Lung (tissue), 12 donors: ENCODE results near the gene ZNF503. TPM values are rescaled to one million over a fixed set of nuclear protein-coding genes. Genes with fewer than 3 reads are reported as not detected.

Source experiments
- ATAC-seq: fragments of 200-7000 bp; cut with Tn5 transposase; one replicate; pipeline ENCODE4 v1.9.1; 2020; ENCODE audit warnings: moderate number of reproducible peaks; ENCODE audit not compliant: insufficient read depth, low FRiP score
- DNase-seq, 3 donors: peaks; one replicate each; pipeline ENCODE4 v3.0.0-alpha.2; 2013 to 2017
- H3K27ac ChIP-seq, 2 donors: one replicate each; pipeline ENCODE4 v1.5.1; 2013; ENCODE audit warnings: mild to moderate bottlenecking in 2 of 2, moderate library complexity in 2 of 2, control low read depth in 1 of 2, inconsistent platforms in 1 of 2, low read depth in 1 of 2, low read length in 1 of 2
- H3K27me3 ChIP-seq, 3 donors: one replicate each; pipeline ENCODE4 v1.5.1; 2013; ENCODE audit warnings: low read length in 2 of 3; ENCODE audit not compliant: control insufficient read depth in 3 of 3, insufficient read depth in 3 of 3
- H3K36me3 ChIP-seq, 4 donors: one replicate each; pipeline ENCODE4 v1.5.1; 2013; ENCODE audit warnings: low read length in 4 of 4, mild to moderate bottlenecking in 1 of 4, moderate library complexity in 1 of 4; ENCODE audit not compliant: control insufficient read depth in 4 of 4, insufficient read depth in 4 of 4
- H3K4me1 ChIP-seq, 5 donors: one replicate each; pipeline ENCODE4 v1.5.1; 2013; ENCODE audit warnings: low read length in 5 of 5, mild to moderate bottlenecking in 2 of 5, moderate library complexity in 1 of 5; ENCODE audit not compliant: control insufficient read depth in 5 of 5, insufficient read depth in 5 of 5
- H3K4me3 ChIP-seq: one replicate; pipeline ENCODE4 v1.5.1; 2013; ENCODE audit warnings: mild to moderate bottlenecking, control low read depth, moderate library complexity
- H3K9ac ChIP-seq, 2 donors: one replicate each; pipeline ENCODE4 v1.5.1; 2013; ENCODE audit warnings: low read length in 2 of 2, control low read depth in 1 of 2; ENCODE audit not compliant: insufficient read depth in 1 of 2
- H3K9me3 ChIP-seq, 4 donors: one replicate each; pipeline ENCODE4 v1.5.1; 2013; ENCODE audit warnings: low read length in 3 of 4, mild to moderate bottlenecking in 1 of 4, moderate library complexity in 1 of 4; ENCODE audit not compliant: control insufficient read depth in 4 of 4, insufficient read depth in 3 of 4
- WGBS, 2 donors: extraction: QIAGEN DNeasy Blood & Tissue Kit; methylation state at CpG; one replicate each; pipeline ENCODE4 v1.1.7; 2013; 5-methylcytosine and 5-hydroxymethylcytosine counted together
- polyA plus RNA-seq, 2 donors: library from polyadenylated mRNA; stranded (reverse); fragments of 200-250 nt; gene quantifications; one replicate each; pipeline ENCODE4 v1.2.1, GENCODE V29; 2013
- total RNA-seq, 2 donors: library from RNA; depleted of rRNA in 1 of 2; stranded (reverse); fragments of >200 nt in 1 of 2; gene quantifications; one replicate each; pipeline ENCODE4 v1.2.1, GENCODE V29; 2014 to 2021
- TF ChIP-seq, protein P1 (sequence below): IDR thresholded peaks from 2 replicates; pipeline ENCODE4 v1.5.1; 2012; ENCODE audit warnings: mild to moderate bottlenecking; ENCODE audit errors: control extremely low read depth, extremely low read depth
- donor health status: control.
- donor health status: control.
- donor health status: Bipolar disorder and iron deficiency.
- donor health status: healthy.
- donor health status: DM: yes; HTN: yes; CAD: no.

Gene ZNF503
- total and polyA plus RNA-seq, 4 donors: 11.7 to 37.8 (median 28.4) TPM

DNA sequence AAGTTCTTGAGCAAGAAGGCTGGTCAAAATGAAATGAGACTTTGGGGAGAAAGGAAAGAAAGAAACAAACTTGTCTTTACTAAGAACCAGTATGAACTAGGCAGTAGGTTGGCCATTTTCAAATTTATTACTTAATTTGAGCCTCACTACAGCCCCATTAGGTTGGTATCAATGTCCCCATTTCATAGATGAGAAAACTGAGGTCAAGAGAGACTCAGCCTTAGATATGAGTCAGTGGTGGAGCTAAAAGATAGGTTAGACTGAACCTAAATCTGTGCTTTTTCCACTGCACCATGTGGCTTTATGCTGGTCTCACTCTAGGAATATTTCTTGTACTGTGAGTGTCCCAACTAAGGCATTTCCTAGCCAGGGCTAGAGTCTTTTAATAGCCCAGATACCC is 8.8 kb downstream of the ZNF503 start:
- no peak for ATAC-seq
- H3K27ac ChIP-seq: no peak overlapping the region
- H3K36me3 ChIP-seq: peaks cover 0 to 18% (median 2%) of the 10 kb centered on the region in 4 donors
- no peak overlapping the region for H3K9ac ChIP-seq
- H3K4me3 ChIP-seq: no peak overlapping the region
- peaks cover 0 to 17% (median 3%) of the 10 kb centered on the region in 5 donors for H3K4me1 ChIP-seq
- no peaks in the 10 kb centered on the region for H3K27me3 ChIP-seq
- DNase-seq: no peak
- H3K9me3 ChIP-seq: no peaks in the 10 kb centered on the region
- TF ChIP-seq, protein P1, sequence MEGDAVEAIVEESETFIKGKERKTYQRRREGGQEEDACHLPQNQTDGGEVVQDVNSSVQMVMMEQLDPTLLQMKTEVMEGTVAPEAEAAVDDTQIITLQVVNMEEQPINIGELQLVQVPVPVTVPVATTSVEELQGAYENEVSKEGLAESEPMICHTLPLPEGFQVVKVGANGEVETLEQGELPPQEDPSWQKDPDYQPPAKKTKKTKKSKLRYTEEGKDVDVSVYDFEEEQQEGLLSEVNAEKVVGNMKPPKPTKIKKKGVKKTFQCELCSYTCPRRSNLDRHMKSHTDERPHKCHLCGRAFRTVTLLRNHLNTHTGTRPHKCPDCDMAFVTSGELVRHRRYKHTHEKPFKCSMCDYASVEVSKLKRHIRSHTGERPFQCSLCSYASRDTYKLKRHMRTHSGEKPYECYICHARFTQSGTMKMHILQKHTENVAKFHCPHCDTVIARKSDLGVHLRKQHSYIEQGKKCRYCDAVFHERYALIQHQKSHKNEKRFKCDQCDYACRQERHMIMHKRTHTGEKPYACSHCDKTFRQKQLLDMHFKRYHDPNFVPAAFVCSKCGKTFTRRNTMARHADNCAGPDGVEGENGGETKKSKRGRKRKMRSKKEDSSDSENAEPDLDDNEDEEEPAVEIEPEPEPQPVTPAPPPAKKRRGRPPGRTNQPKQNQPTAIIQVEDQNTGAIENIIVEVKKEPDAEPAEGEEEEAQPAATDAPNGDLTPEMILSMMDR: no peak

DNA sequence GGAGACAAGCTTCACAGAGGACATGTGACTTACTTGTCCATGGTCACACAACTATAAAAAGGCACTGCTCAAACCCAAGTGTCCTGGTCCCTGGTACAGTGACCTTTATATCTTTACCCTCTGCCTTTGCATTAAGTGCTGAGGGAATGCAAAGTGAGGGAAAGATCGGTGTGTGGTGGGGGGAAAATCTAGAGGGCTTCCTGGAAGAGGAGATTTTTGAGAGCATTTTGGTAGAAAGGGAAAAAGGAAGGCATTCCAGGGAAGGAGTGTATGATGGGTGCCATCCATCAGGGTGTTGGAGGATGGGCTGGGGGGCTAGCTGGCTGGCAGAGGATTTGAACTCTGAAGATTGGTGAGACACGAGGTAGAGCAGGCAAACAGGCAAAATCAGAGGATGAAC is 9.3 kb downstream of the ZNF503 start:
- no peak overlapping the region for H3K9ac ChIP-seq
- ATAC-seq (no peak), DNase-seq (no peak)
- H3K36me3 ChIP-seq: peaks cover 0 to 14% (median 1%) of the 10 kb centered on the region in 4 donors
- peaks cover 0 to 17% (median 3%) of the 10 kb centered on the region in 5 donors for H3K4me1 ChIP-seq
- H3K9me3 ChIP-seq: no peaks in the 10 kb centered on the region
- 71 to 93% methylated on average over 2 of the region's 2 CpGs for WGBS, 2 donors
- no peaks in the 10 kb centered on the region for H3K27me3 ChIP-seq
- TF ChIP-seq, protein P1: no peak
- no peak overlapping the region for H3K4me3 ChIP-seq
- no peak overlapping the region for H3K27ac ChIP-seq

DNA sequence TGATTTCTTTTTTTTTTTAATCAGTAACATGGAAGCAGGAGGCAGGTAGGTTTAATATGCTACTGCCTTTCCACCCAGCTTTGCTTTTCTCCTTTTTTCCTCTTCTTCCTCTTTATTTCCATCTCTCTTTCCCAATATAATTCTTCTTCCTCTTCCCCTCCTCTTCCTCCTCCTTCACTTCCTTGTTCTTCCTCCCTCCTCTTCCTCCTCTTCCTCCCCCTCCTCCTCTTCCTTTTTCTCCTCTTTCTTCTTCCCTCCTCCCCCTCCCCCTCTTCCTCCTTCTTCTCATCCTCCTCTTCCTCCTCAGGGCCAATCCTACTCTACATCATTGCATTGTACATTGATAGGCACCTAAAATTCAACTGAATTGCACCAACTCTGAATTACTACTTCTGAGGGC is 11.4 kb downstream of the ZNF503 start:
- Histone ChIP-seq H3K9ac (no peak overlapping the region), H3K36me3 (peaks cover 0 to 16% (median 1%) of the 10 kb centered on the region in 4 donors), H3K4me1 (peaks cover 0 to 7% (median 3%) of the 10 kb centered on the region in 5 donors), H3K27ac (no peak overlapping the region), H3K9me3 (peaks cover 0 to 6% (median 3%) of the 10 kb centered on the region in 4 donors), H3K4me3 (no peak overlapping the region), H3K27me3 (no peaks in the 10 kb centered on the region)
- TF ChIP-seq, protein P1: no peak
- DNase-seq: no peak
- ATAC-seq: no peak

DNA sequence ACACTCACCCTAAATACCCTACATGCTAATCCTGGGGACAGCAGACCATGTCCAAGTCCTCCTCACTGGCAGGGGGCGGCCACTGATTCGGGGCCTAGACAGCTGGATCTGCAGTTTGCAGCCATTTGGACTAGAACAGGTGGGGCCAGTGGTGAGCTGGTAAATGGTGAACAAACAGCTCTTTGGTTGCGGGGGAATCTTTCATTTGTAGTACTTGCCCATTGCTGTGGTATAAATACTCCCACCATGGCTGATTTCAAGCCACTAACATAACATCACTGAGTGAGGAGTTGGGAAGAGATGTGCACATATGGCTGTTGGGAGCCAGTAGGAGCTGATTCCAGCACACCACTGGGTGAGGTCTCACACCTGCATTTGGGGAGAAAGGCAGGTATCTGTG is 13.5 kb downstream of the ZNF503 start:
- Histone ChIP-seq H3K9ac (no peak overlapping the region), H3K27me3 (no peaks in the 10 kb centered on the region), H3K4me1 (no peaks in the 10 kb centered on the region), H3K9me3 (peaks cover 0 to 6% (median 3%) of the 10 kb centered on the region in 4 donors), H3K36me3 (peaks cover 0 to 6% (median 1%) of the 10 kb centered on the region in 4 donors), H3K27ac (no peak overlapping the region), H3K4me3 (no peak overlapping the region)
- DNase-seq (no peak), ATAC-seq (no peak)
- 96 to 100% methylated on average over 3 of the region's 3 CpGs for WGBS, 2 donors
- TF ChIP-seq, protein P1: no peak
